Measurements from ENCODE around the gene SETD6. TPM values are rescaled to one million over a fixed set of nuclear protein-coding genes. Genes with fewer than 3 reads are reported as not detected.

The SETD6 gene
- total RNA-seq, 1 experiment from 2014 or later: 41.1 TPM

DNA sequence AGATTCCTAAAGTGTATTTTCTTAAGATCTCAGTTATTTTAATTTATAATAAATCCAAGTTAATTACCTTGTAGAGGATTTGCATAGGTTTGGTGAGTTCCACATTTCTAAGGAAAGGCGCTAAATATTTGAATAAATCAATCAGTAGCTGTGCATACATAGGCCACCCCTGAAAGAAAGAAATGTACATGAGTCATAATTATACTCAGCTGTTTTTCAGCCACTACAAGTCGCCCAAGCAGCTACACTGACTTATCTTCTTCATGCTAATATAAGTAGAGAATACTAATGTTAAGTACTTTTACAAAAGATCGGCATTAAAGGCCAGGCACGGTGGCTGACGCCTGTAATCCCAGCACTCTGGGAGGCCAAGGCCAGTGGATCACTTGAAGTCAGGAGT, 14.9 kb downstream of the SETD6 start (continued):
- TF ChIP-seq, protein P1, sequence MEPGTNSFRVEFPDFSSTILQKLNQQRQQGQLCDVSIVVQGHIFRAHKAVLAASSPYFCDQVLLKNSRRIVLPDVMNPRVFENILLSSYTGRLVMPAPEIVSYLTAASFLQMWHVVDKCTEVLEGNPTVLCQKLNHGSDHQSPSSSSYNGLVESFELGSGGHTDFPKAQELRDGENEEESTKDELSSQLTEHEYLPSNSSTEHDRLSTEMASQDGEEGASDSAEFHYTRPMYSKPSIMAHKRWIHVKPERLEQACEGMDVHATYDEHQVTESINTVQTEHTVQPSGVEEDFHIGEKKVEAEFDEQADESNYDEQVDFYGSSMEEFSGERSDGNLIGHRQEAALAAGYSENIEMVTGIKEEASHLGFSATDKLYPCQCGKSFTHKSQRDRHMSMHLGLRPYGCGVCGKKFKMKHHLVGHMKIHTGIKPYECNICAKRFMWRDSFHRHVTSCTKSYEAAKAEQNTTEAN (CRISPR knock-in tag; IDR thresholded peaks at IDR 0.05): no peak
- TF ChIP-seq PRRX2 (CRISPR knock-in tag; IDR thresholded peaks at IDR 0.05): no peak
- no peak for TF ChIP-seq ZNF425 (CRISPR knock-in tag; conservative IDR thresholded peaks at IDR 0.05)
- TF ChIP-seq, protein P2, sequence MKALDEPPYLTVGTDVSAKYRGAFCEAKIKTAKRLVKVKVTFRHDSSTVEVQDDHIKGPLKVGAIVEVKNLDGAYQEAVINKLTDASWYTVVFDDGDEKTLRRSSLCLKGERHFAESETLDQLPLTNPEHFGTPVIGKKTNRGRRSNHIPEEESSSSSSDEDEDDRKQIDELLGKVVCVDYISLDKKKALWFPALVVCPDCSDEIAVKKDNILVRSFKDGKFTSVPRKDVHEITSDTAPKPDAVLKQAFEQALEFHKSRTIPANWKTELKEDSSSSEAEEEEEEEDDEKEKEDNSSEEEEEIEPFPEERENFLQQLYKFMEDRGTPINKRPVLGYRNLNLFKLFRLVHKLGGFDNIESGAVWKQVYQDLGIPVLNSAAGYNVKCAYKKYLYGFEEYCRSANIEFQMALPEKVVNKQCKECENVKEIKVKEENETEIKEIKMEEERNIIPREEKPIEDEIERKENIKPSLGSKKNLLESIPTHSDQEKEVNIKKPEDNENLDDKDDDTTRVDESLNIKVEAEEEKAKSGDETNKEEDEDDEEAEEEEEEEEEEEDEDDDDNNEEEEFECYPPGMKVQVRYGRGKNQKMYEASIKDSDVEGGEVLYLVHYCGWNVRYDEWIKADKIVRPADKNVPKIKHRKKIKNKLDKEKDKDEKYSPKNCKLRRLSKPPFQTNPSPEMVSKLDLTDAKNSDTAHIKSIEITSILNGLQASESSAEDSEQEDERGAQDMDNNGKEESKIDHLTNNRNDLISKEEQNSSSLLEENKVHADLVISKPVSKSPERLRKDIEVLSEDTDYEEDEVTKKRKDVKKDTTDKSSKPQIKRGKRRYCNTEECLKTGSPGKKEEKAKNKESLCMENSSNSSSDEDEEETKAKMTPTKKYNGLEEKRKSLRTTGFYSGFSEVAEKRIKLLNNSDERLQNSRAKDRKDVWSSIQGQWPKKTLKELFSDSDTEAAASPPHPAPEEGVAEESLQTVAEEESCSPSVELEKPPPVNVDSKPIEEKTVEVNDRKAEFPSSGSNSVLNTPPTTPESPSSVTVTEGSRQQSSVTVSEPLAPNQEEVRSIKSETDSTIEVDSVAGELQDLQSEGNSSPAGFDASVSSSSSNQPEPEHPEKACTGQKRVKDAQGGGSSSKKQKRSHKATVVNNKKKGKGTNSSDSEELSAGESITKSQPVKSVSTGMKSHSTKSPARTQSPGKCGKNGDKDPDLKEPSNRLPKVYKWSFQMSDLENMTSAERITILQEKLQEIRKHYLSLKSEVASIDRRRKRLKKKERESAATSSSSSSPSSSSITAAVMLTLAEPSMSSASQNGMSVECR (CRISPR knock-in tag; IDR thresholded peaks at IDR 0.05; ENCODE audit: borderline replicate concordance): no peak
- TF ChIP-seq, protein P3, sequence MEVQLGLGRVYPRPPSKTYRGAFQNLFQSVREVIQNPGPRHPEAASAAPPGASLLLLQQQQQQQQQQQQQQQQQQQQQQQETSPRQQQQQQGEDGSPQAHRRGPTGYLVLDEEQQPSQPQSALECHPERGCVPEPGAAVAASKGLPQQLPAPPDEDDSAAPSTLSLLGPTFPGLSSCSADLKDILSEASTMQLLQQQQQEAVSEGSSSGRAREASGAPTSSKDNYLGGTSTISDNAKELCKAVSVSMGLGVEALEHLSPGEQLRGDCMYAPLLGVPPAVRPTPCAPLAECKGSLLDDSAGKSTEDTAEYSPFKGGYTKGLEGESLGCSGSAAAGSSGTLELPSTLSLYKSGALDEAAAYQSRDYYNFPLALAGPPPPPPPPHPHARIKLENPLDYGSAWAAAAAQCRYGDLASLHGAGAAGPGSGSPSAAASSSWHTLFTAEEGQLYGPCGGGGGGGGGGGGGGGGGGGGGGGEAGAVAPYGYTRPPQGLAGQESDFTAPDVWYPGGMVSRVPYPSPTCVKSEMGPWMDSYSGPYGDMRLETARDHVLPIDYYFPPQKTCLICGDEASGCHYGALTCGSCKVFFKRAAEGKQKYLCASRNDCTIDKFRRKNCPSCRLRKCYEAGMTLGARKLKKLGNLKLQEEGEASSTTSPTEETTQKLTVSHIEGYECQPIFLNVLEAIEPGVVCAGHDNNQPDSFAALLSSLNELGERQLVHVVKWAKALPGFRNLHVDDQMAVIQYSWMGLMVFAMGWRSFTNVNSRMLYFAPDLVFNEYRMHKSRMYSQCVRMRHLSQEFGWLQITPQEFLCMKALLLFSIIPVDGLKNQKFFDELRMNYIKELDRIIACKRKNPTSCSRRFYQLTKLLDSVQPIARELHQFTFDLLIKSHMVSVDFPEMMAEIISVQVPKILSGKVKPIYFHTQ (CRISPR knock-in tag; IDR thresholded peaks at IDR 0.05): no peak

DNA sequence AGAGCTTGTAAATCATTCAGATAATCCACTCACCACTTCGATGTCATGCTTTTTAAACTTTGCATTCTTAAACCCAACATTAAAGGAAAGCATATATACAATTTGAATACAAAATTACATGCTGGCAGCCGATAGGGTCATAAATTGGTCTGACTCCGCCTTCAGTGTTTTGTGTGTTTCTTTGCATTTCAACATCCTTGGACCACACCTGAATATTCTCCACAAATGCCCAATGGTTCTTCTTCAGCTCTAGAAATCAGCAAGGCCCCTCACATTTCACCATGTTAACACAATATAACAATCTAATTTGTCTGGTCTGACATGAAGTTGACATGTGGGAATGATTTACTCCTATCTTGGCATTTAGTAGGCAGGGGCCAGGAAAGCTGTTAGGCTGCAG, 17.1 kb downstream of the SETD6 start:
- H3K27me3 Mint-ChIP-seq (ENCODE audit: low read depth): no peaks in the 10 kb centered on the region
- peaks cover 94% of the 10 kb centered on the region for H3K36me3 Mint-ChIP-seq
- ATAC-seq: no peak
- ChIA-PET POLR2A (no interaction called here), CTCF (no interaction called here)
- no peak for DNase-seq (ENCODE audit: low spot score)
- no peak overlapping the region for H3K4me3 Mint-ChIP-seq
- H3K4me1 Mint-ChIP-seq: no peaks in the 10 kb centered on the region
- H3K27ac Mint-ChIP-seq: no peak overlapping the region
- TF ChIP-seq FOXJ3 (CRISPR knock-in tag; IDR thresholded peaks at IDR 0.05; ENCODE audit: borderline replicate concordance) (no peak), ZNF416 (CRISPR knock-in tag; IDR thresholded peaks at IDR 0.05) (no peak), RELA (CRISPR knock-in tag; IDR thresholded peaks at IDR 0.05; ENCODE audit: borderline replicate concordance) (no peak), ATF1 (CRISPR knock-in tag; IDR thresholded peaks at IDR 0.05) (no peak), NR2C2 (CRISPR knock-in tag; IDR thresholded peaks at IDR 0.05) (no peak), JUN (CRISPR knock-in tag; IDR thresholded peaks at IDR 0.05) (no peak), ATF2 (CRISPR knock-in tag; IDR thresholded peaks at IDR 0.05; ENCODE audit: borderline replicate concordance, low read depth) (no peak), ZNF512 (CRISPR knock-in tag; IDR thresholded peaks at IDR 0.05; ENCODE audit: borderline replicate concordance) (no peak), CREB1 (CRISPR knock-in tag; IDR thresholded peaks at IDR 0.05) (no peak), ZMAT4 (CRISPR knock-in tag; IDR thresholded peaks at IDR 0.05) (no peak), MXD4 (CRISPR knock-in tag; IDR thresholded peaks at IDR 0.05; ENCODE audit: borderline replicate concordance) (no peak), SMAD4 (CRISPR knock-in tag; IDR thresholded peaks at IDR 0.05) (no peak)
- TF ChIP-seq, protein P4, sequence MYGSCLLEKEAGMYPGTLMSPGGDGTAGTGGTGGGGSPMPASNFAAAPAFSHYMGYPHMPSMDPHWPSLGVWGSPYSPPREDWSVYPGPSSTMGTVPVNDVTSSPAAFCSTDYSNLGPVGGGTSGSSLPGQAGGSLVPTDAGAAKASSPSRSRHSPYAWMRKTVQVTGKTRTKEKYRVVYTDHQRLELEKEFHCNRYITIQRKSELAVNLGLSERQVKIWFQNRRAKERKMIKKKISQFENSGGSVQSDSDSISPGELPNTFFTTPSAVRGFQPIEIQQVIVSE (CRISPR knock-in tag; IDR thresholded peaks at IDR 0.05; ENCODE audit: borderline replicate concordance): no peak
- TF ChIP-seq, protein P5, sequence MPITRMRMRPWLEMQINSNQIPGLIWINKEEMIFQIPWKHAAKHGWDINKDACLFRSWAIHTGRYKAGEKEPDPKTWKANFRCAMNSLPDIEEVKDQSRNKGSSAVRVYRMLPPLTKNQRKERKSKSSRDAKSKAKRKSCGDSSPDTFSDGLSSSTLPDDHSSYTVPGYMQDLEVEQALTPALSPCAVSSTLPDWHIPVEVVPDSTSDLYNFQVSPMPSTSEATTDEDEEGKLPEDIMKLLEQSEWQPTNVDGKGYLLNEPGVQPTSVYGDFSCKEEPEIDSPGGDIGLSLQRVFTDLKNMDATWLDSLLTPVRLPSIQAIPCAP (CRISPR knock-in tag; IDR thresholded peaks at IDR 0.05): no peak
- no peaks in the 10 kb centered on the region for H3K9me3 Mint-ChIP-seq

Measured in WTC11 (cell line).